Suppressor macrophage (primary cell): ENCODE data around the gene MUC20.
A peak's percentile ranks its signal among the peaks of the same experiment; 100 is the strongest.
"Not testable (repeated sequence)": the region's sequence is repeated elsewhere in the genome, so short reads cannot be mapped to it uniquely, and the experiment has no call there.

ENCODE experiments used
- DNase-seq, 4 experiments: peaks; one replicate each; pipeline ENCODE4 v3.0.0-alpha.2; 2020 to 2022

MUC20 gene

DNA sequence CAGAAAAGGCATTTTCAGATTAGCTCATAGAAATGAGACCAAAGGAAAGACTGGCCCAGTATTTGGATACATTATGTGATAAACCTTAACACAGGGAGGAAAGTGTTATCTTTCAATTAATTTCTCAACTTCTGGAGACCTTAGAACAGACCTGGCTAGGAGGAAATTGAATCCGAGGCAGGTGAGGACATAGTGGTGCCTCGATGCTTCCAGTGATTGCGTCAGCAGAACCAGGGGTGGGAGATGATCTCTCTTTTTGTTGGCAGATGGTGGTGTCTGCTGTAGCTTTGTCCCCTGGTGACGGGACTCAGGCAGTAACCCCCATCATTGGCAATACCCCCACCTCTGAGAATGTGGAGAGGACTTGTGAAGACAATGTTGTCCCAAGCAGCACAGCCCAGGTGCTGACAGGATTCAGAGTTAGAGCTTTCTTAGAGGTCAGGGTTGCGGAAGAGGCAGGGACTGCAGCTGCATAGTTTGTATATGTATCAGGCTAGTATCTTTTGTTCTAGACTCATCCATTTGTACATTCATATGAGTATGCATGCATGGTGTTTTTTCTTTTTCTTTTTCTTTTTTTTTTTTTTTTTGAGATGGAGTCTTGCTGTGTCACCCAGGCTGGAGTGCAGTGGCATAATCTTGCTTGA, 27.9 kb upstream of the MUC20 start:
- DNase-seq = no peak

DNA sequence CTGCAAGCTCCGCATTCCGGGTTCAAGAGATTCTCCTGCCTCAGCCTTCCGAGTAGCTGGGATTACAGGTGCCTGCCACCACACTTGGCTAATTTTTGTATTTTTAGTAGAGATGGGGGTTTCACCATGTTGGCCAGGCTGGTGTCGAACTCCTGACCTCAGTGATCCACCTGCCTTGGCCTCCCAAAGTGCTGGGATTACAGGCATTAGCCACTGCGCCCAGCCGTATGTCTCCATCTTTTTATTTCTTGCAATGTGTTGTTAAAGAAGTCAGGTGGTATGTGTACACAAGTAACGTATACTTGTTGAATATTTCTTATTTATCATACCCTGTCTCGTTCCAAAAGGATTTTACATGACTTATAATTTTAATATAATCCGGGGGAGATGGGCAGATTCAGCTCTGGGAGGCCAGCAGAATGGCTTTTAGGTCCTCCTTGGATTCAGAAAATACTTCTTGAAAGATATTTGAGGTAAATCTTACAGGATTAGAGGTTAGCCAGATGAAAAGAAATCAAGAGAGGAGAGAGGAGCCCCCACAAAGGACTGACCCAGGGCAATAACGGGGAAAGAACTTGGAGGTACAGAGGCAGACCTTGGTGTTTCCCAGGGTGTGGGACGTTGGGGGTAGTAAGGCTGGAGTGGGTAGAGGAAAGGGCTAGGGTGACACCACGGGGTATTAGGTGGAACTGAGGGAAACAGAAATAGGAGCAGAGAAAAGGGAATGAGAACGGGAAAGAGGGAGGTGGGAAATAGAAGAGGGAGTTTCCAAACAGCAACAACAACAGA, 27.2 kb upstream of the MUC20 start:
- no peak for DNase-seq

DNA sequence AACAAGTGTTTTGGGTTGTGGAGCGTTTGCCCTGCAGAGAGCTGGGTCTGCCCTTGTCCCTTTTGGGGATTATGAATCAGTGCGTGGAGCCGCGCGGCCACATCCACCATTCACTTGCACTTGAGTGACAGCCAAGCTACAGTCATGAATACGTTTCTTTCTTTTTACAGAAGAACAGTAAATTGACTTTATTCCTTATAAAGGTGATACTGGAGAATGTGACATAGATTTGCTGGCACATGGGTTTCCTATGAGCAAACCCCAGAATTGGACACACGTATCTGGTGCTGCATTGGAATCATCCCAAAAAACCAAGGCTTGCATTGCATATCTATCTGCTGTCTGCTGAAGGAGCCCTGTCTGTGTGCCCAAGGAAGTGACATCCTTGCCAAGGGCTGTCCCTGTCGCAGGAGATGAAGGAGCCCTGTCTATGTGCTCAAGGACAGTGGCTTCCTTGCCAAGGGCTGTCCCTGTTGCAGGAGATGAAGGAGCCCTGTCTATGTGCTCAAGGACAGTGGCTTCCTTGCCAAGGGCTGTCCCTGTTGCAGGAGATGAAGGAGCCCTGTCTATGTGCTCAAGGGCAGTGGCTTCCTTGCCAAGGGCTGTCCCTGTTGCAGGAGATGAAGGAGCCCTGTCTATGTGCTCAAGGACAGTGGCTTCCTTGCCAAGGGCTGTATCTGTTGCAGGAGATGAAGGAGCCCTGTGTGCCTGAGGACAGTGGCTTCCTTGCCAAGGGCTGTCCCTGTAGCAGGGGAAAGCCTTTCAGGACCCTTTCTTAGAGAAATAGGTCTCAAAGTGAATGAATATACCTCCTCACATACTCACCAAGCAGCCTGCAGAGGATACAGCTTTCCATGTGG, 26.3 kb upstream of the MUC20 start:
- not testable (repeated sequence) for DNase-seq

DNA sequence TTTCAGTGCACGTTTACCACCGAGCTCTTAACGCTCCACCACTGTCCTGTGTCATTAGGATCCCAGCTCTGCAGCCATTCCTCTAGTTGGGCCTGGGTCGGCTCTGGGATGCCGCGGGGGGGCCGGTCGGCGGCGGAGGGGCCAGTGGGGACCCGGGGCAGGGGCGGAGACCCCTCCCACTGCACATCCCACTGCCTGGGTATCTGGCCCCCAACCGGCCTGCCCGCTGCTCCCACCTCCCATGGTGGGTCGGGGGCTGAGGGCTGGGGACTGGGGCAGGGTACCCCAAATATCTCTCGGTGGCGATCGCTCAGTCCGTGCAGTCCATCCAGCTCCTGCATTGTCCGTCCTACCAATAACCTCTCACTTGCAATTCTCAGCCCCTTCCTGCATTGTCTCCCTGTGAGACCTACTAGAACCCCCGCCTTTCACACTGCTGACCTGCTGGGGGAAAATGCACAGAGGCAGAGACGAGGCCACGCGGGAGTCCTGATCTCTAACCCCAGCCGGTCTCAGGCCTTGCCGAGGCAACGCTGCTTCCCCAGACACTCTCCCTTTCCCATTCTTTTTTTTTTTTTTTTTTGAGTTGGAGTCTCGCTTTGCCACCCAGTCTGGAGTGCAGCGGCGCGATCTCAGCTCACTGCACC, 24.0 kb upstream of the MUC20 start:
- no peak for DNase-seq

DNA sequence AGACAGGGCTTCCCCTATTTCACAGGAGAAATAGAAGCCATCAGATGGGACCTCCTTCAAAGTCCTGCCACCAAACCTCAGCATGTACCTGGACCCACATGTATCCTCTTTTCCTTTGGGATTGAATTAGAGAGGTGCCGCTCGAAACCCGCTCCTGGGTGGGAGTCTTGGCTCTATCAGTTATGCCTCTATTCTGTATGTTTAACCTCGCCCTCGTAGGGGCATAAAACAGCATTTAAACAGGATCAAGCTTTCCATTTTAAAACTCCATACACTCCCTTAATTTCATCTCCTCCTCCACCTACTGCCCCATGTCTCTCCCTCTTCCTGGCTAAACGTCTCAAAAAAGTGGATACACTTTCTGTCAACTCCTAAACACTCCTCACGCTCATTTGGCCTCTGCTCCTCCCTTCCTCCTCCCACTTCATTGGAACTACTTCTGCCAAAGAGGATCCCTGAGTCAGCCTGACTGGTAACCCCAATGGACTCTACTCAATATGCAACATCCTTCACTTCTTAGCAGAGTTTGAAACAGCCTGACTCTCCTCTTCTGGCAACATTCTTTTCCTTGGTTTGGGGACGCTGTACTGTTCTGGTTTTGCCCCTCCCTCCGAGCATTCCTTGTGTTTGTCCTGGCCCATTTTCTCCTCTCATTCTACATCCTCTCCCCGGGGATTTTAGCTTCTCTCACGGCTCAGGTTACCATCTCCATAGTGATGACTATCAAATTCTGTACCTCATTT, 23.0 kb upstream of the MUC20 start:
- DNase-seq = peak; percentile 49 to 89 (median 68)

DNA sequence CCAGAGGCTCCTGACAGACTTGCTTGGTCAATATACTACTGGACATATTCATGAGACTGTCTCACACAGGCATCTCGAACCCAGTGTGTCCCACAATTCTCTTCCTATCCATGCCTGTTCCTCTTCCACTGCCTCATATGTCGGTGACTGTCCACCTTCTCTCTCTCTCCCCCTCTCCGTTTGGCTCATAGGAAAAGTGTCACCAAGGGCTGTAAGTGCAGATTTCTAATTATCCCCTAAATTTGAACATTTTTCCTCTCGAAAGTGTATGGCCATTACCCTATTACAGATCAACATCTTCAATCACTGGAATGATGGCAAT, 22.5 kb upstream of the MUC20 start:
- no peak for DNase-seq

DNA sequence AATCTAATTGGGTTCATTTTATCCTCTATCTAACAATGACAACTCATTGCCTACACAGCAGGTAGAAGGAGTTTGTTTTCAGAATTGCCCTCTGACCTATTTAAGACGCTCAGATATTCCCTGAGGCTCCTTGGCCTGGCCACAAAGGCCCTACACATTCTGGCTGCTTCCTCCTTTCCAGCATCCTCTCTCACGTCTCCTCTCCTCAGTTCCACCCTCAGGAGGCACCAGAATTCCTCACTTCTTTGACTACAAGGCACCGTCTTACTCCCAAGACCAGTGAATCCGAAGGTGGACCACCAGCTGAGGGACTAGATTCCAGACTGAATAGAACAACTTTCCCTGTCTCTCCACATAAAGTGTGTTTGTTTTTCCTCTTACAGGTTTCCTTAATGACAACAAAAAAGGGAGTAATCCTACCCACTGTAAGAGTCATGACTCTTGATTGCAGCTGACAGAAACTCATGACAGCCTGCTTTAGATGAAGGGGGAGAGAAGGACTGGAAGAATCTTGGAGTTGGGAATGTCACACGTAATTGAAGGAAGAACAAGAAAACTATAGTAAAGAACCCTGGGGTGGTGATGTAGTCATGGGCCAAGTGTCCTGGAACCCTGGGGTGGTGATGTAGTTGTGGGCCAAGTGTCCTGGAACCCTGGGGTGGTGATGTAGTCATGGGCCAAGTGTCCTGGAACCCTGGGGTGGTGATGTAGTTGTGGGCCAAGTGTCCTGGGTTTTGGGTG, 22.0 kb upstream of the MUC20 start:
- no peak for DNase-seq

DNA sequence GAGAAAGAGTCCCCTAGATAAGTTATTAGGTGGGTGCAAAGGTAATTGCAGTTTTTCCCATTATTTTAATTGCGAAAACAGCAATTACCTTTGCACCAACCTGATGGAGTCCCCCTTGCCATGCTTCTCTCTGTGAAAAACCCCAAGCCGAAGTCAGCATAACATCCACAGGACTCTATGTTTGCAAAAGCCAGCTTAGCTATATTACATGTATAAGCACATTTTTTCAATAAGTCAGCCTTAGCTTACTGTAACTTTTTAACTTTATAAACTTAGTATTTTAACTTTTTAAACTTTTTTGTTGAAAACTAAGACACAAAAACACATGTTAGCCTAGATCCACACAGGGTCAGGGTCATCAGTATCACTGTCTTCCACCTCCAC, 21.4 kb upstream of the MUC20 start:
- no peak for DNase-seq

DNA sequence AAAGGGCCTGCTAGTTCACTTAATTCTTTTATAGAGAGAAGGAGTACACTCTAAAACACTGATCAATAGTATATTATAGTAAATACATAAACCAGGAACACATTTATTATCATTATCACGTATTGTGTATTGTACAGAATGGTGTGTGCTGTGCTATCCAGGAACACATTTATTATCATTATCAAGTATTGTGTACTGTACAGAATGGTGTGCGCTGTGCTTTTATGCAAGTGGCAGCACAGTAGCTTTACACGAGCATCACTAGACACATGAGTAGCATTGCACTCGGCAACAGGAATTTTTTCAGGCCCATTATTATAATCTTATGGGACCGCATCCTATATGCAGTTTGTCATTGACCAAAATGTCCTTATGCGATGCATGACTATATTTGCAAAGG, 20.9 kb upstream of the MUC20 start:
- no peak for DNase-seq

DNA sequence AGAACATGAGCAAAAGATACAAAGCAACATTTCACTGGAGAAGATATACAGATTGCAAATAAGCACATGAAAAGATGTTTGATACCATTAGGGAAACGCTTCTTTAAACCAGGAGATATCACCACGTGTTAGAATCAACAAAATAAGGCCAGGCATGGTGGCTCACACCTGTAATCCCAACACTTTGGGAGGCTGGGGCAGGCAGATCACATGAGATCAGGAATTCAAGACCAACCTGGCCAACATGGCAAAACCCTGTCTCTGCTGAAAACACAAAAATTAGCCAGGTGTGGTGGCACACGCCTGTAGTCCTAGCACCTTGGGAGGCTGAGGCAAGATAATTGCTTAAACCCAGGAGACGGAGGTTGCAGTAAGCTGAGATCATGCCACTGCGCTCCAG, 20.5 kb upstream of the MUC20 start:
- DNase-seq = no peak

DNA sequence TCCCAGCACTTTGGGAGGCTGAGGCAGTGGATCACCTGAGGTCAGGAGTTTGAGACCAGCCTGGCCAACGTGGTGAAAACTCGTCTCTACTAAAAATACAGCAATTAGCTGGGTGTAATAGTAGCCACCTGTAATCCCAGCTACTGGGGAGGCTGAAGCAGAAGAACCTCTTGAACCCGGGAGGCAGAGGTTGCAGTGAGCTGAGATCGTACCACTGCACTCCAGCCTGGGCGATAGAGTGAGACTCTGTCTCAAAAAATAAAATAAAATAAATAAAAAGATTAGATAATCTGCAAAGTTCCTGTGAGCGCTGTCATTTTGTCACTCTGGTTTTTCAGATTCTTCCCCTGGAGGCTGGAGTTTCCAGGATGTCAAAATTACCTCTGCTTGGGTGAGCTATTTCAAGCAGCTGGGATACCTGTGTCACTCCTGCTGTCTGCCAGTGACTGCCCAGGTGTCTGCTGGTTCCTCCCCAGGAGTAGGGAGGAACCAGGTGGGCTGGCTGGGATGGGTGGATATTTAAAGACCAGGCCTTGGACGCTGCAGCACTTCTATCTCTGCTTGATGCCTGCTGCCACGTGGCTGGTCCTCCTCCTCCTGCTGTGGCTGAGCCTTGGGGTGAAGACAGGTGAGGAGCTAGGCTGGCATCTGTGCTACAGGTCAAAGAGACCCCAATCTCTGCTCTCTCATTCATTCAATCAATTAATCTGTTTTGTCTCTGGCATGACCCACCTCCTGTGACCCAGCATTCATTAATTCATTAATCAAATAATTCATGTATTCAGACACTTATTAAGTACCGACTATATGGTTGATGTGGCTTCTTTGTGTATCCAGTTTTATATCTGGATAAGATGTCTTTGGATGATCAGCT, 19.5 kb upstream of the MUC20 start:
- no peak for DNase-seq

DNA sequence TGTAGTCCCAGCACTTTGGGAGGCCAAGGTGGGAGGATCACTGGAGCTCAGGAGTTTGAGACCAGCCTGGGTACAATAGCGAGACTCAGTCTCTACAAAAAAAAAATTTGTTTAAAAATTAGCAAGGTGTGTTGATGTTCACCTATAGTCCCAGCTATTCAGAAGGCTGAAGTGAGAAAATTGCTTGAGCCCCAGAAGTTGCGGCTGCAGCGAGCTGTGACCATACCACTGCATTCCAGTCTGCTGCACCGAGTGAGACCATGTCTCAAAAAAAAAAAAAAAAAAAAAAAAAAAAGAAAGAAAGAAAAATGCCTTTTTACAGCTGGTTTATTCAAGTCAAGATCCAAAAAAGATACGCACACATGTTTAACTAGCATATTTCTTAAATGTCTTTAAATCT, 17.0 kb upstream of the MUC20 start:
- DNase-seq = no peak

DNA sequence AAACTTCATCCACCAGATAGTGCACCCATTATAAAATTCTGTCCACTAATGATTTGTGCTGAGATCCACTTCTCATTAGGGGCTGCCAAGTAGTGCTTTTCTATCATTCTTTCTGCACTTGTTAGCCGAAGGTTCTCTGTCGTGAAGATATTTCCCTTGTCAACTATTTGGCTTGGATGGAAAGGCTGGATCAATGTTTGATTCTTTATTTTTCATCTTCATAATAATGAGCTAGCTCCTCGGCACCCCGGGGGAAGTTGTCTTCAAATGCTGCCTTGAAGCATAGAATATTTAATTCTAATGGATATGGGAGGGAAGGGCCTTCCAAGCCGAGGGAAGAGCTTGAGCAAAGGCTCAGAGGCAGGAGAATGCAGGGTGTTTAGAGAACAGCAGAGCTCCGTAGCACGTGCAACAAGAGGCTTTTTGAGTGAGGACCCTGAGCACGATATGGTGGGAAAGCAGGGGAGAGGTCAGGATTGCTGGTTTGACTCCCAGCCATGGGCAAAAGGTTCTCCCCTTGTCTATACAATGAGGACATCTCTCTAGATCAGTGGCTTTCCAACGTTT, 16.3 kb upstream of the MUC20 start:
- no peak for DNase-seq

DNA sequence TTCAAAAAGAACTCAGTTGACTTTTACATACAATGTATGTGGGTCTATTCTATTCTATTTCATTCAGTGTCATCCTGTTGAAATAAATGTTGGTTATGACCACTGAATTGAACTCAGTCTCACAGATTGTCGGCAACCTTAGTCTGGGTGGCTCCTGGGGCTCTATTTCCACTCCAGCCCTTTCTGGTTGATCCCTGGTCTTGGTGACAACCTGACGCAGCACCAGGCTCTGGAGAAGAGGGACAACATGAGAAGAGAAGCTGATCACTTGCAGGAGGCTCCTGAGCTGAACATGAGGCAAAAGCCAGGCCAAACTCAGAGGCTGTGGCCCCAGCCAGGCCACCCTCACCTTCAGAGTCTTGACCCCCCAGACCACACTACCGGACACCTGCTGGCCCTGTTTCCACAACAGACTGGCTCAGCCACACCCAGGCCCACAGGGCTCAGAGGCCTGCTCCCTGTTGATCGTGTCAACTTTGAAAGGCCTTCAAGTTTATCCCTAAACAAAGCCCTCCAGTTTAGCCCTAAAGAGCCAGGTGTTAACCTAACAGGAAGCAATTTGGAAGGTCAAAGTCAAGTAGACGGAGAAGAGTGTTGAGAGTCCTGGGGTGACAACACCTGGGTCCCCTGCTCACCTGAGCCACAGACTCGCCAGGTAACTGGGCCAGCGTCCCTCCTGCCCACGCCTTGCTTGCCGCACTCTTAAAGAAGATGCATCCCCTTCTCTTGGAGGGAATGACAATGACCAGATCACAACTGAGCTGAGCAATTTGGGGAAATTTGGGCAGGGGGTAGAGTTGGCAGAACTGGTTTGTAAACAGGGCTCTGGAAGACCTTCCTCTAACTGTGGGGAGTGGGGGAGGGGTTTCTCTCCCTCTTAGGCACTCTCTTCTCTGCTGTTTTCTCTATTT, 15.4 kb upstream of the MUC20 start:
- DNase-seq = no peak

DNA sequence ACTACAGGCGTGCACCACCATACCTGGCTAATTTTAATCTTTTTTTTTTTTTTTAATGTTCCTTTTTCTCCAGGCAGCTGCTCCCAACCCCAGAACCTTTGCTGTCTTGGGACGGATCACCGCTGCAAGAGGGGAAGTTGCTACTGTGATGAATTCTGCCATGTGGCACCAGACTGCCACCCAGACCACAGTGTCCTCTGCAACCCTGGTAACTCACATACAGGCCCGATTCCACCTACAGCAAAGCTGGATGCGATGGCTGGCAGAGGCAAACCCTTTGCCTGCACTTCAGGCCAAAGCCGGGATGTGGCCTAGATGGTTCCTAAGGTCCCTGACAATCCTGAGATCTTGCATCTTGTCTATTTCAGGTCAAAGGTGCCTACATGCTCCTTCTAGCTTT, 12.7 kb upstream of the MUC20 start:
- DNase-seq = peak in 2 of 4 experiments; percentile 49 to 65

DNA sequence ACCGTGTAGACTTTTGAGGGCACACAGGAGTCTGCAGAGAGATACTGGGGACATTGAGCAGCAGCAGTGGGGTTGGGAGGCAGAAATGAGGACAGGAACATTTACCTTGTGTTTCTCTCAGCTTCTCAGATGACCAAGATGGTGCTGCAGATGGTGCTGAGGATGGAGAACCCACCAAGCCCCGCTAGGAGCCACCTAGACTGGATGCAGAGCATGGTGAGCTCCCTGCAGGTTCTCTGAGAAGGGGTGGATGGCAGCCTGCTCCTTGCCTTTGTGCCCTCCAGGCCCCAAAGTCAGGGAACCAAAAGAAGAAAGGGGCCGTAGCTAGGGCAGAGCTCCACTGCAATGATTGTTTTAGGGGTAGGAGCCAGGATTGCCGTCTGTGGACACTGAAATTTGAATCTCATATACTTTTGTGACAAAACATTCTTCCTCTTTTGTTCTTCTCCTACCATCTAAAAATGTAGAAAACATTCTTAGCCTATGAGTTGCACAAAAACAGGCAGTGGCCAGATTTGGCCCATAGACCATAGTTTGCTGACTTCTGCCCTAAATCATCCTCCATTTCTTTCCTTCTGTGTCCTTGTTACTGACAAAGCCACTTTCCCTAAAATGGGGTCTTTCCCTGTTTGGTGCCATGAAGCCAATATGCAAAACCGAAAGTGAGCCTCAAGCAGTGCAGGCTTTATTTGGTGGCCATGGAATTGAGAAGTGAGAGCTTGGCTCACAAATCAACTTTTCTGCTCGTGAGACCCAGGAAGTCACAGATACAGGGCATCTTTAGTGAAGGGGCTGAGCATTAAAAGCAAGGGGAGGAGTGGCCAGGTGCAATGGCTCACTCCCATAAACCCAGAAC, 11.9 kb upstream of the MUC20 start:
- DNase-seq = no peak

DNA sequence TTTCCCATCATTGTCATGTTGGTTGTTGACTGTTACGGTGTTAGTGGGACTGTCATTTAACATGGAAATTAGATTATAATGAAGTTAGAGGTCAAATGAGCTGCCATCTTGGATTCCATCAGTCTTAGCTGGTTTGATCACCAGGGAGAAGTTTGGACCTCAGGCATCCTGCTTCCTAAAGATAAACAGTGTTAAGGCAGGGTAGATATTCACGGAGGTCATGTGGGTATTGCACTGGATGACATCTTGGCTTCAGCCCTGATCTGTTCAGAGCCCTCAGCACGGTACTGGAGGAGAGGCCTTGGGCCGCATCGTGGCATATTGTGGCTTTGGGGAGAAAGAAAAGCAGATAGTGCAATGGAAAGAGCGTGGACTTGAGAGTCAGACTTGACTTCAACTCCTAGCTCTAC, 11.1 kb upstream of the MUC20 start:
- no peak for DNase-seq
